B cell (primary cell): ENCODE measurements around the gene FYN.

ENCODE experiments used
- CTCF ChIP-seq: fragments of 200-600 bp; IDR thresholded peaks from one replicate; pipeline ENCODE4 v1.8.0; 2022; ENCODE audit warnings: antibody characterized with exemption, mild to moderate bottlenecking
- EZH2 ChIP-seq: IDR thresholded peaks from 2 replicates; pipeline ENCODE4 v1.6.1; 2012; ENCODE audit warnings: borderline replicate concordance, low read depth, mild to moderate bottlenecking, moderate library complexity, low read length; ENCODE audit not compliant: insufficient read depth, poor library complexity, severe bottlenecking

GRCh38 chr6:111865909-111866546, 7.2 kb downstream of the FYN start:
- TF ChIP-seq CTCF (no peak), EZH2 (no peak)
